Measurements from ENCODE around the gene ADPRHL1. TPM values are rescaled to one million over a fixed set of nuclear protein-coding genes. Genes with fewer than 3 reads are reported as not detected.
"Not testable (repeated sequence)": the region's sequence is repeated elsewhere in the genome, so short reads cannot be mapped to it uniquely, and the experiment has no call there.

Gene ADPRHL1
- total RNA-seq, 1 donor from 2014 or later, result 16.7 TPM

GRCh38 chr13:113455384-113455783 lies 2.1 kb upstream of the ADPRHL1 start:
- DNase-seq, result no peak

- no peak for DNase-seq
Observed at GRCh38 chr13:113454936-113455335, 1.6 kb upstream of the ADPRHL1 start.

GRCh38 chr13:113452466-113452865 lies 822 bp downstream of the ADPRHL1 start:
- no peak for DNase-seq

GRCh38 chr13:113451951-113452421 lies 1.3 kb downstream of the ADPRHL1 start:
- no peak for DNase-seq

- not testable (repeated sequence) for DNase-seq
Observed at GRCh38 chr13:113450861-113451620, 2.2 kb downstream of the ADPRHL1 start.

- DNase-seq, result not testable (repeated sequence)
Observed at GRCh38 chr13:113450348-113450744, 2.9 kb downstream of the ADPRHL1 start.

GRCh38 chr13:113449693-113450347 lies 3.5 kb downstream of the ADPRHL1 start:
- DNase-seq, result no peak

- DNase-seq, result no peak
Observed at GRCh38 chr13:113448885-113449692, 4.2 kb downstream of the ADPRHL1 start.

GRCh38 chr13:113448545-113448884 lies 4.8 kb downstream of the ADPRHL1 start:
- DNase-seq, result no peak

- DNase-seq, result no peak
Observed at GRCh38 chr13:113447596-113447995, 5.7 kb downstream of the ADPRHL1 start.

GRCh38 chr13:113446488-113446854 lies 6.8 kb downstream of the ADPRHL1 start:
- DNase-seq, result no peak

- DNase-seq, result no peak
Observed at GRCh38 chr13:113445791-113446487, 7.3 kb downstream of the ADPRHL1 start.

GRCh38 chr13:113443991-113444390 lies 9.3 kb downstream of the ADPRHL1 start:
- DNase-seq, result no peak

GRCh38 chr13:113442985-113443362 lies 10.3 kb downstream of the ADPRHL1 start:
- DNase-seq, result no peak

- no peak for DNase-seq
Observed at GRCh38 chr13:113442354-113442984, 10.8 kb downstream of the ADPRHL1 start.

GRCh38 chr13:113441661-113442060 lies 11.6 kb downstream of the ADPRHL1 start:
- DNase-seq, result no peak

- no peak for DNase-seq
Observed at GRCh38 chr13:113437408-113438010, 15.8 kb downstream of the ADPRHL1 start.

- not testable (repeated sequence) for DNase-seq
Observed at GRCh38 chr13:113436866-113437265, 16.4 kb downstream of the ADPRHL1 start.

GRCh38 chr13:113435907-113436306 lies 17.4 kb downstream of the ADPRHL1 start:
- DNase-seq, result not testable (repeated sequence)

GRCh38 chr13:113433391-113433916 lies 19.8 kb downstream of the ADPRHL1 start:
- DNase-seq, result no peak

All from skin of body (tissue), 2 donors.